HepG2 (cell line): ENCODE measurements around the gene RNH1. TPM values are rescaled to one million over a fixed set of nuclear protein-coding genes. Genes with fewer than 3 reads are reported as not detected.

Source experiments
- BRD4 ChIP-seq: sonication (generic); formaldehyde crosslinking; IDR thresholded peaks from 2 replicates; pipeline ENCODE4 v1.4.0; 2020; ENCODE audit warnings: missing genetic modification reagents
- HES4 ChIP-seq: sonication (generic); formaldehyde crosslinking; IDR thresholded peaks from 2 replicates; pipeline ENCODE4 v1.9.0; 2021; ENCODE audit warnings: mild to moderate bottlenecking, missing genetic modification reagents, borderline replicate concordance
- IRF2 ChIP-seq: IDR thresholded peaks from 2 replicates; pipeline ENCODE4 v1.6.1; 2018; ENCODE audit warnings: missing genetic modification reagents, missing compliant biosample characterization
- MXD4 ChIP-seq: IDR thresholded peaks from 2 replicates; pipeline ENCODE4 v1.6.1; 2016; ENCODE audit warnings: mild to moderate bottlenecking, missing biosample characterization, missing genetic modification reagents
- NONO ChIP-seq, 2 experiments: fragments of 450-650 bp in 1 of 2; sonication (generic) in 1 of 2; formaldehyde crosslinking in 1 of 2; IDR thresholded peaks in 1 of 2; conservative IDR thresholded peaks in 1 of 2; 2 replicates each; pipeline versions ENCODE4 v1.6.1 to v1.8.0; 2017 to 2022; ENCODE audit warnings: mild to moderate bottlenecking in 1 of 2, missing genetic modification reagents in 1 of 2, moderate library complexity in 1 of 2
- PRPF4 ChIP-seq: fragments of 200-400 bp; formaldehyde crosslinking; IDR thresholded peaks from 2 replicates; pipeline ENCODE4 v1.6.1; 2016; ENCODE audit warnings: low read length, low read depth; ENCODE audit not compliant: poor library complexity, severe bottlenecking
- RFX5 ChIP-seq: IDR thresholded peaks from 2 replicates; pipeline ENCODE4 v1.6.1; 2011; ENCODE audit warnings: low read depth, low read length, improper control_type of control experiment
- TFDP1 ChIP-seq: IDR thresholded peaks from 2 replicates; pipeline ENCODE4 v1.6.1; 2016; ENCODE audit warnings: missing compliant biosample characterization, missing genetic modification reagents, borderline replicate concordance
- TSC22D2 ChIP-seq: sonication (generic); formaldehyde crosslinking; IDR thresholded peaks from 2 replicates; pipeline ENCODE4 v1.5.1; 2020; ENCODE audit warnings: missing genetic modification reagents, mild to moderate bottlenecking, borderline replicate concordance
- ZC3H13 ChIP-seq: sonication (generic); formaldehyde crosslinking; IDR thresholded peaks from 2 replicates; pipeline ENCODE4 v1.8.1; 2023; ENCODE audit warnings: mild to moderate bottlenecking, missing genetic modification reagents, moderate library complexity
- ZHX1 ChIP-seq: sonication (generic); formaldehyde crosslinking; IDR thresholded peaks from 2 replicates; pipeline ENCODE4 v1.8.1; 2022; ENCODE audit warnings: low read depth, mild to moderate bottlenecking, missing genetic modification reagents
- ZIK1 ChIP-seq: sonication (generic); formaldehyde crosslinking; IDR thresholded peaks from 2 replicates; pipeline ENCODE4 v1.5.0; 2020; ENCODE audit warnings: mild to moderate bottlenecking, low read depth, missing genetic modification reagents, borderline replicate concordance
- ZMYM4 ChIP-seq: sonication (generic); formaldehyde crosslinking; IDR thresholded peaks from 2 replicates; pipeline ENCODE4 v1.8.1; 2023; ENCODE audit warnings: mild to moderate bottlenecking, missing genetic modification reagents
- ZNF121 ChIP-seq: sonication (generic); formaldehyde crosslinking; IDR thresholded peaks from 2 replicates; pipeline ENCODE4 v1.5.0; 2020; ENCODE audit warnings: mild to moderate bottlenecking, missing genetic modification reagents
- ZNF292 ChIP-seq: sonication (generic); formaldehyde crosslinking; IDR thresholded peaks from 2 replicates; pipeline ENCODE4 v1.8.1; 2022; ENCODE audit warnings: mild to moderate bottlenecking, low read depth, missing genetic modification reagents, borderline replicate concordance
- ZNF530 ChIP-seq: sonication (generic); formaldehyde crosslinking; IDR thresholded peaks from 2 replicates; pipeline ENCODE4 v1.5.0; 2020; ENCODE audit warnings: low read depth, mild to moderate bottlenecking, missing genetic modification reagents
- ZNF616 ChIP-seq: sonication (generic); formaldehyde crosslinking; IDR thresholded peaks from 2 replicates; pipeline ENCODE4 v1.5.0; 2020; ENCODE audit warnings: low read depth, mild to moderate bottlenecking, missing genetic modification reagents
- ZNF713 ChIP-seq: sonication (generic); formaldehyde crosslinking; IDR thresholded peaks from 2 replicates; pipeline ENCODE4 v1.4.0; 2020; ENCODE audit warnings: mild to moderate bottlenecking, missing genetic modification reagents
- ZNF781 ChIP-seq: sonication (generic); formaldehyde crosslinking; IDR thresholded peaks from 2 replicates; pipeline ENCODE4 v1.5.1; 2020; ENCODE audit warnings: borderline replicate concordance, mild to moderate bottlenecking, missing genetic modification reagents; ENCODE audit errors: not compliant biosample characterization
- polyA plus RNA-seq, 8 experiments: library from polyadenylated mRNA; depleted of rRNA in 3 of 8; stranded (reverse) in 7 of 8; unstranded in 1 of 8; fragments of >200 nt; fragmentation: Illumina TruSeq in 4 of 8; extraction: Trizol in 4 of 8; gene quantifications; 2 replicates each; pipeline versions ENCODE4 v1.2.1 to v1.2.3, GENCODE V29; 2011 to 2016; ENCODE audit warnings: low read depth in 4 of 8, missing spikeins in 1 of 8, mixed read lengths in 1 of 8; ENCODE audit not compliant: insufficient read depth in 1 of 8
- total RNA-seq, 5 experiments: library from RNA; depleted of rRNA; stranded (reverse); fragments of >200 nt; fragmentation: Illumina TruSeq; extraction: Trizol; gene quantifications; 2 replicates each; pipeline ENCODE4 v1.2.3, GENCODE V29; 2016; ENCODE audit warnings: low read depth in 1 of 5
- TF ChIP-seq, protein P1 (sequence below): sonication (generic); formaldehyde crosslinking; IDR thresholded peaks from 2 replicates; pipeline ENCODE4 v1.4.0; 2020; ENCODE audit warnings: missing genetic modification reagents, borderline replicate concordance

RNH1 gene
- total and polyA plus RNA-seq, 2 of the 13 experiments (the other 11 are each of a cell fraction or from before 2014, with no cell fraction given), result 36.0 to 74.1 TPM

DNA sequence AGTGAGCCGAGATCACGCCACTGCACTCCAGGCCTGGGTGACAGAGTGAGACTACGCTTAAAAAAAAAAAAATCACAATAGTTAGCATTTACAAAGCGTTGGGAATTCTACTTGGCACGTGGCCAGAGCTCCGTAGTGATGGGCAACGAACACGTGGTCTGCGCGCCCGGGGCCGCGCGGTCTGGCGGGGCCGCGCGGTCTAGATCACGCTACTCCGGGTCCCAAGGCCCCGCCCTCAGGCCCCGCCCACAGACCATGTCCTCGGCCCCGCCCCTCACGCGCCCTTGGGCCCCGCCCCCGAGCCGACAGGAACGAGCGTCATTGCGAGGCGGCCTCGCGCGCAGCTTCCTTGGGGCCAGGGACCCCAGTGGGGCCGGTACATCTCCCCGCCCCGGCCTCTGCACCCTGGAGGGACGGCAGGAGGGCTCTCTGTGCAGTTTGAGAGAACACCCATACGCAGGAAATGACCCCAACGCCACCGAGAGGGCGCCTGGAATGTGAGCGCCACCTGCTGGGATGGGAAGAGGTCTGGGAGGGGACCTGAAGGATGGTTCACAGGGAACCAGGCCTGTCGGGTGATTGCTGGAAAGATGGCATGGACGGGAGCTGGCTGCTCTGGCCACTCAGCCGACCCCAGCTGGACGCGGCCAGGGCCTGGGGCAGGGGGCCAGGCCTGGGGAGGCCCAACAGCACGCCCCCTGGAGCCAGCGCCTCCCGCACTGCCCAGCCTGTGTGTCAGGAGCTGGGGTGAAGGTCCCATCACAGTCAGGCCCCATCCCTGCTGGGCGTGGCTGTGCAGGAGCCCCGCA is 58.9 kb downstream of the RNH1 start (continued):
- peak; percentile 67; the same call in 1 of the 2 replicates for TF ChIP-seq ZHX1 (CRISPR knock-in tag)
- TF ChIP-seq ZMYM4 (CRISPR knock-in tag), result peak; percentile 46; the same call in 1 of the 2 replicates
- 0 out of 2 replicates have a peak, but pooled peaks have one; percentile 57 for TF ChIP-seq HES4 (CRISPR knock-in tag)
- no peak for TF ChIP-seq ZNF781
- peak; percentile 43; the same call in 1 of the 2 replicates for TF ChIP-seq MXD4 (CRISPR knock-in tag)
- peak; percentile 47; the same call in 1 of the 2 replicates for TF ChIP-seq IRF2 (CRISPR knock-in tag)
- no peak for TF ChIP-seq ZIK1 (CRISPR knock-in tag)
- no peak for TF ChIP-seq ZNF530 (CRISPR knock-in tag)
- peak; percentile 48 for TF ChIP-seq ZNF121 (CRISPR knock-in tag)
- peak; percentile 30; the same call in 1 of the 2 replicates for TF ChIP-seq TFDP1 (CRISPR knock-in tag)
- TF ChIP-seq, protein P1, sequence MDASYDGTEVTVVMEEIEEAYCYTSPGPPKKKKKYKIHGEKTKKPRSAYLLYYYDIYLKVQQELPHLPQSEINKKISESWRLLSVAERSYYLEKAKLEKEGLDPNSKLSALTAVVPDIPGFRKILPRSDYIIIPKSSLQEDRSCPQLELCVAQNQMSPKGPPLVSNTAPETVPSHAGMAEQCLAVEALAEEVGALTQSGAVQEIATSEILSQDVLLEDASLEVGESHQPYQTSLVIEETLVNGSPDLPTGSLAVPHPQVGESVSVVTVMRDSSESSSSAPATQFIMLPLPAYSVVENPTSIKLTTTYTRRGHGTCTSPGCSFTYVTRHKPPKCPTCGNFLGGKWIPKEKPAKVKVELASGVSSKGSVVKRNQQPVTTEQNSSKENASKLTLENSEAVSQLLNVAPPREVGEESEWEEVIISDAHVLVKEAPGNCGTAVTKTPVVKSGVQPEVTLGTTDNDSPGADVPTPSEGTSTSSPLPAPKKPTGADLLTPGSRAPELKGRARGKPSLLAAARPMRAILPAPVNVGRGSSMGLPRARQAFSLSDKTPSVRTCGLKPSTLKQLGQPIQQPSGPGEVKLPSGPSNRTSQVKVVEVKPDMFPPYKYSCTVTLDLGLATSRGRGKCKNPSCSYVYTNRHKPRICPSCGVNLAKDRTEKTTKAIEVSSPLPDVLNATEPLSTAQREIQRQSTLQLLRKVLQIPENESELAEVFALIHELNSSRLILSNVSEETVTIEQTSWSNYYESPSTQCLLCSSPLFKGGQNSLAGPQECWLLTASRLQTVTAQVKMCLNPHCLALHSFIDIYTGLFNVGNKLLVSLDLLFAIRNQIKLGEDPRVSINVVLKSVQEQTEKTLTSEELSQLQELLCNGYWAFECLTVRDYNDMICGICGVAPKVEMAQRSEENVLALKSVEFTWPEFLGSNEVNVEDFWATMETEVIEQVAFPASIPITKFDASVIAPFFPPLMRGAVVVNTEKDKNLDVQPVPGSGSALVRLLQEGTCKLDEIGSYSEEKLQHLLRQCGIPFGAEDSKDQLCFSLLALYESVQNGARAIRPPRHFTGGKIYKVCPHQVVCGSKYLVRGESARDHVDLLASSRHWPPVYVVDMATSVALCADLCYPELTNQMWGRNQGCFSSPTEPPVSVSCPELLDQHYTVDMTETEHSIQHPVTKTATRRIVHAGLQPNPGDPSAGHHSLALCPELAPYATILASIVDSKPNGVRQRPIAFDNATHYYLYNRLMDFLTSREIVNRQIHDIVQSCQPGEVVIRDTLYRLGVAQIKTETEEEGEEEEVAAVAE (CRISPR knock-in tag), result no peak
- no peak for TF ChIP-seq ZNF292
- TF ChIP-seq RFX5, result no peak; the same call in 1 of the 2 replicates
- no peak for TF ChIP-seq ZC3H13 (CRISPR knock-in tag)
- TF ChIP-seq ZNF713 (CRISPR knock-in tag), result no peak
- TF ChIP-seq BRD4 (CRISPR knock-in tag), result peak; percentile 52; the same call in 1 of the 2 replicates
- TF ChIP-seq ZNF616 (CRISPR knock-in tag), result no peak
- TF ChIP-seq PRPF4, result no peak
- no peak for TF ChIP-seq TSC22D2 (CRISPR knock-in tag)
- TF ChIP-seq NONO (IDR thresholded peaks at IDR 0.05), result no peak
- TF ChIP-seq NONO (CRISPR knock-in tag; conservative IDR thresholded peaks at IDR 0.05), result peak; percentile 75
